ENCODE data around the gene ITGA6.

The ITGA6 gene

DNA sequence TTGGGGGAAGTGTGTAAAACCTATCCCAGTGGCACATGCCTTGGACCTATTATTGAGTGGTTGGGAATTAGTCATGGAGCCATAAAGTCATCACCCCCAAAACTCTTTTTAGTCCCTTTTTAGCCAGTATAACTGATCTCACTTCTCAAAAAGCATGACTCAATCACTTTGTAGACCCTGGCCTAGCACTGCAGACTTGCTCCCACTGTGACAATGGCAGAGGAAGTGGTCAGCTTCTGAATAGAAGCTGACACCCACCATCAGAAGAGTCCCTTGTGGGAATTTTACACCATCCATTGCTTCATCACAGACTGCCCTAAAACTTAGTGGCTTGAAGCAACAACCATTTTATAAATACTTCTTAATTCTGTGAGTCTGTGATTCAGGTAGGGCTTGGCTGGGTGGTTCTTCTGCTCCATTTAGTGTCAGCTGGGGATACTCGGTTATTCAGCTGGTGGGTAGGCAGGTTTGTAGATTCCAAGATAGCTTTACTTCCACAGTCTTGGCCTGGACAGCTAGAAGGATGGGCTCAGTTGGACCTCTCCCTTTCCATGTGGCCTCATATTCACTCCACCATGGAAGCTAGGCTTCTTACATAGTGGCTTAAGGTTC, 10.8 kb upstream of the ITGA6 start:
- H3K27ac ChIP-seq, result no peak overlapping the region
- TF ChIP-seq, protein P1, sequence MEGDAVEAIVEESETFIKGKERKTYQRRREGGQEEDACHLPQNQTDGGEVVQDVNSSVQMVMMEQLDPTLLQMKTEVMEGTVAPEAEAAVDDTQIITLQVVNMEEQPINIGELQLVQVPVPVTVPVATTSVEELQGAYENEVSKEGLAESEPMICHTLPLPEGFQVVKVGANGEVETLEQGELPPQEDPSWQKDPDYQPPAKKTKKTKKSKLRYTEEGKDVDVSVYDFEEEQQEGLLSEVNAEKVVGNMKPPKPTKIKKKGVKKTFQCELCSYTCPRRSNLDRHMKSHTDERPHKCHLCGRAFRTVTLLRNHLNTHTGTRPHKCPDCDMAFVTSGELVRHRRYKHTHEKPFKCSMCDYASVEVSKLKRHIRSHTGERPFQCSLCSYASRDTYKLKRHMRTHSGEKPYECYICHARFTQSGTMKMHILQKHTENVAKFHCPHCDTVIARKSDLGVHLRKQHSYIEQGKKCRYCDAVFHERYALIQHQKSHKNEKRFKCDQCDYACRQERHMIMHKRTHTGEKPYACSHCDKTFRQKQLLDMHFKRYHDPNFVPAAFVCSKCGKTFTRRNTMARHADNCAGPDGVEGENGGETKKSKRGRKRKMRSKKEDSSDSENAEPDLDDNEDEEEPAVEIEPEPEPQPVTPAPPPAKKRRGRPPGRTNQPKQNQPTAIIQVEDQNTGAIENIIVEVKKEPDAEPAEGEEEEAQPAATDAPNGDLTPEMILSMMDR (IDR thresholded peaks at IDR 0.05), result no peak
- no peak overlapping the region for H3K4me3 ChIP-seq
- no peak for DNase-seq (ENCODE audit: low spot score)

DNA sequence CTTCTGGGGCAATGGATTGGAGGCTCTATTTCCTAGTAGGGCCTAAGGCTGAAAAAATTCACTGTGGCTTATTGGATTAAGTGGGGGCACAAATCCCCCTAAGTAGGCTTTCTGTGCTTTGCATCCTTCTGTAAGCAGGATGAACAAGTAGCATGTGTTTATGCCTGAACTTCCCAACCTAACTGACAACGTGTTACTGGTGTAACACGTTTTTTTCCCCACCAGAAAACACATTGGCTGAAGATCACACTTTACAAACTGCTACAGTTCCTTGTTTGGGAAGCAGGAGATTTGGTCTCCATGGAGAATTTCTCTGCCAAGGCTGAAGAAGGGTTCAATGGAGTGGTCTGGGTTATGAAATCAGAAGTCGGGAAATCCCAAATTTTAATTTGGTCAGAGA, 7.2 kb upstream of the ITGA6 start:
- no peak overlapping the region for H3K27ac ChIP-seq
- TF ChIP-seq, protein P1 (IDR thresholded peaks at IDR 0.05), result no peak
- DNase-seq (ENCODE audit: low spot score), result no peak
- no peak overlapping the region for H3K4me3 ChIP-seq

DNA sequence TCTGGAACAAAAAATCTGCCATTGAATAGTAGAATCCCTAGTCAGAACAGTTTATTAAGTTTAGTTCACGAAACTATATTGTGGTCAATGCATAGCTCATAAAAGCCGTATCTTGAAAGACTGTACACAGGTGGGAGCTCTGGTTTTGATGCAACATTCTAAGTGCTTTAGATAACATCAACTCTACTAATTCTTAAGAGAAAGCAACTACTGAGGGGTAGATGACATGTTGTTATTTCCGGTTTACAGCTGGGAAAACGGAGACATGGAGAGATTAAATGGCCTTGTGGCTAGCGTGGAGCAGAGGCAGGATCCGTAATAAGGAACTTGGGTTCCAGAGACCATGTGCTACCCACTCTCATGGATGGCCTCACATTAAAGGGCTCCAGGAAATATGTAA, 4.2 kb upstream of the ITGA6 start:
- Histone ChIP-seq H3K27ac (no peak overlapping the region), H3K4me3 (no peak overlapping the region)
- no peak for DNase-seq (ENCODE audit: low spot score)
- TF ChIP-seq, protein P1 (IDR thresholded peaks at IDR 0.05), result no peak

DNA sequence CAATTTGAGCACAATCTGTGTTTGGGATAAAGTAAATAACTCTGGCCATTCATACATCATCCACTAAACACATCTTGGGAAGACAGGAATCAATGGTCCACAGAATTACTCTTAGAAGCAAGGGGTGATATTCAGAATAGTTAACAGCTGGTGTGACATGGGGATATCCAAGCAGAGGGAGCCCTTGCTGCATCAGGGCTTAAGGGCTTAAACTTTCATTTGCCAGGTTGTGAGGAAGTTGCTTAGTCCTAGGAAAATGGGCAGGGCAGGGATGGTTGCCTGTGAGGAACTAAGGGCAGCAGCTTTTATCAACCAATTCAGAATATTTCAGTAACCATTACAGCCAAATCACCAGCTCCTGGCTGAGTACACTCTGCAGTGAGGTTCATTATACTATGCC, 2.0 kb upstream of the ITGA6 start:
- no peak overlapping the region for H3K27ac ChIP-seq
- TF ChIP-seq, protein P1 (IDR thresholded peaks at IDR 0.05), result no peak
- no peak overlapping the region for H3K4me3 ChIP-seq
- DNase-seq (ENCODE audit: low spot score), result no peak

DNA sequence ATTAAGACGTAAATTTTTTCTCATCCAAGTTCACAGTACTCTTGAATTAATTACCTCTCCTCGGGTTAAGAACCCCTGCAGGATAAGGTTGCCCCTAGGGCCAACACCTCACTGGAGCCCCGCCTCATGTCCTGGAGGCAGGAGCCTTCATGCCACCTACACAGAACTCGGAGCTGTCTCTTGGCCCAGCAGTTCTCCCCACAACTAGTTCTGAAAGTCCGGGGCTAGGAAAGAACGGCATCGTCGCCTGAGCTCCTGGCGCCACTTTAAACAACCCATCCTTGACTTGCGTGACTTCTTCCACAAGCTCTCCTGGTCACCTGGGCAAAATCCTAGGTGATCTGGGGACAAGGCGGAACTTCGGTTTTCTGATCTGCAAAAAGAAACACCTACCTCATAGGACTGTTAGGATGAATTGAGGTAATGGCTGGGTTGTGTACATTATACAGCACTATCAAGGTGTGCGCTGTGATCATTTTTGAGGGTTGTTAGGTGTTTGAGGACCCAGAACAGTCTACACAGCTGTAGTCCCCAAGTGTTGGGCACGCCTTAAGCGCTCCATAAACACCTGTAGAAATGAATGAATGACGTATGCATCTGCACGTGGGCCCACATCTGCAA, 641 bp upstream of the ITGA6 start:
- TF ChIP-seq, protein P1 (IDR thresholded peaks at IDR 0.05), result no peak
- no peak for DNase-seq (ENCODE audit: low spot score)
- Histone ChIP-seq H3K27ac (peak overlapping the region in 1 of 2 donors; percentile 55), H3K4me3 (peak overlapping the region; percentile 74)

DNA sequence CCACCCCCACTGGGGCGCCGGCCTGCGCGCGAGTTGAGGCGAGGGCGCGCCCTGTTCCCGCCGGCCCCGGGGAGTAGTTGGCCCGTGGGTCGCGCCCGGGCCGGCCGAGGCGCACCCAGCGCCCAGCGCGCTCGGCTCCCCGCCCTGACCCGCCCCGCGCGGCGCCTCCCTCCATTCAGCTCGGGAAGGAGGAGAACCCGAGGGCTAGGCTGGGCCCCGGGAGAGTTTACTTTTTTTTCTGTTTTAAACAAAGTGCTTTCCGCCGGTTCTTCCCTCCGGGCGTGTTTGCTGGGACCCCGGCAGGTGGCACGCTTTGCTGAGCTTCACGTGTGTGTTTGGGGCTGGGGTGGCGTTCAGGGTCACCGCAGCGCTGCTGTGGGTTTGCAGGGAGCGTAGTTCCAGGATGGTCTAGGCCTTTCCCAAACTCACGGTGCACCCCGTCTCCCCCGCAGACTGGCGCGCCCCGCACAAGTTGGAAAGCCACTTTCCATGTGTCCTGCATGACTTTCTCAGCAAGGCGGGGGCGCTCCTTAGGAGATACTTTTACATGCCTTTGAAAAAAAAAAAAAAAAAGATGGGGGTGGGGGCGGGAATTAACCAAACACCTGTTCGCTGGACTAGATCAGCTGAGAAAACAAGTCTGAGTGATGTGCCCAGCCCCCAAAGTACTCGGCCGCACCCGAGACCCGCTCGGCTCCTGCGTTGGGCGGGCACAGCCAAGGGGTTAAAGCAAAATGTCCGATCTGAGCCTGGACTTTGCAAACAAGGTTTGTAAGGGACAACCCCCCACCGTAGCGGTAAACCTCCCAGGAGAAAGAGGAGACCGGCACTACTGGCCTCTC, 825 bp downstream of the ITGA6 start:
- DNase-seq (ENCODE audit: low spot score), result no peak
- Histone ChIP-seq H3K4me3 (peak overlapping the region; percentile 74), H3K27ac (peak overlapping the region; percentile 34 to 55)
- TF ChIP-seq, protein P1 (IDR thresholded peaks at IDR 0.05), result no peak
